HG03571 (cell line): ENCODE data around the gene LOXL4.

Experiments used
- ATAC-seq: cut with Tn5 transposase; IDR thresholded peaks from one replicate; pipeline ENCODE4 v1.9.1; 2021; ENCODE audit not compliant: unreplicated experiment

LOXL4 gene

GRCh38 chr10:98295401-98295811, 27.4 kb upstream of the LOXL4 start:
- no peak for ATAC-seq

DNA sequence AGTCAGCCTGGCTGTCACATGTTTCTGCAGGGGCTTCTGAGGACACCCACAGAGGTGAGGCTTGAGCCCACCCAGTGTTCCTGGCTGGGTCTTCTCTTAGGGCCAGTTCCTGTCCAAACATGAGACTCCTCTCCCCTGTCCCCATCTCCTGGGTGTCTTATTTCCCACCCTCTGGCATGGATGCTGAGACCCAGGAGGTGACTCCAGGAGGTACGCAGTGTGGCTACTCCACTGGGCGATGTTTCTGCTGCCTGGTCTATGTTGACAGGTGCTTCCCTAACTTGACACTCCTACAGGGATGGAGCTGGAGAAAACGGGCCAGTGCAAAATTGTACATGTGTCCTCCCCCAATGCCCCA, 26.3 kb upstream of the LOXL4 start:
- ATAC-seq: no peak

DNA sequence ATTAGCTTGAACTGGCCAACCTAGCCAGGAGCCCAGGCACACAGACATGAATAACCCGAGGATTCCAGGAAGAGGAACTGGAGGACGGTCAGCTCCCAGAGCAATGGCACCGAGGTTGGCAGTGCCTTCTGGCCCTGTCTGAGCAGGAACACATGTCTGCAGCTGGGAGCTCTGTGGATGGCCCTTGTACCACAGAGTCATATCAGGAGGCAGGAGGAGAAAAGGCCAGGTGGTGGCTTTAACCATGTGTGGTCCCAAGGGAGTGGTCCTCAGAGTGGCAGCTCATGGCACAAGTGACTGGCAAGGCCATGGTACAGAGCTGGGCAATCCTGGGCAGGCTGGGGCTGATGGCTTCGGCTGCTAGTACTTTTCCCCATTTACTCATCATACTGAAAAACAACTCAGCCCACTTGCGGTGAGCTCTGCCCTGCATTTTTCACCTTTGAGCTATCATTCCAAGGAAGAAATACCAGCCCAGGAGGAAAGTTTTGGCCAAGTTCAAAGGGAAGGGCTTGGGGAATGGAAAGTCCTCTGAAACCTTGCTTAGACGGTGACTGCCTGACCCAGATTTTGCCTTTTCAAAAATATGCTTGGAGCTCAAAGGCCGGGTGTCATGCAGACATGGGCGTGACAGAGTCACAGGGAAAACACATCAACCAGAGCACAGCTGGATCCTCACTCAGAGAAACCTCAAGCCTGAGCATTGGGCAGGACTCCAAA, 25.7 kb upstream of the LOXL4 start:
- ATAC-seq: no peak

DNA sequence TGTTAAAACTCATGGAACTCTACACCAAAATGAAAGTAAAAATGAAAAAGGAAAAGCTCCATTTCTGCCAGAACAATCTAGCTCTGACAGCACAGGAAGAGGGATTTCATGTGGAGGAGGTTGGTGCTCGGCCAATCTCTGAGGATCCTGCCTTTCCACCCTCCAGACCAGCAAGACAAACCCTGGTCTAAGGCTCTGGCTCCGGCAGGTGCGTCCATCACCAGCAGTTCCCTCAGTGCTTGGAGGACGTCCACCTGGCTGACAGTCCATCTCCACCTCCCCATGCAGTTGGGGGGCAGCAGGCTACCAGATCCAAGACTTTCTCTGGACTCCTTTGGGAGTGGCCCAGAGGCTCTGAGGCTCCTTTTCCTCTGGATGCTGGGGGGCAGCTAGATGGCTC, 25.0 kb upstream of the LOXL4 start:
- ATAC-seq: no peak

DNA sequence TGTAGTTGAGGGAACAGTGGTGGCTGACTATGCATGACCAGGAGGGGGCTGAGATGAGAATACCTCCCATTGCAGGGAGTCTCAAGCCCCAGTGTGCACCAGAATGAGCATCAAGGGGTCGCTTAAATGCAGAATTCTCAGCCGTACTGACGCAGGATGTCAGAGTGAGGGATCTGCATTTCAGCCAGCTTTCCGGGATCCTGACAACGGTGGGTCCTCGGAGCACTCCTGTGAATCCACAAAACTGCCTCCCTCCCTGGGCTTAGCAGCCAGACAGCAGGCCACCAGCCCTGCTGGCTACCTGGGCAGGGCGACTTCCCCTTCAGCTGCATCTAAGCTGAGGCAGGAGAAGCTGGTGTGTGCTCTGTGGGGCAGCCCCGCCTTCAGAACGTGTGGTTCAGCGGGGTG, 21.8 kb upstream of the LOXL4 start:
- no peak for ATAC-seq

GRCh38 chr10:98287321-98287720, 19.3 kb upstream of the LOXL4 start:
- no peak for ATAC-seq

GRCh38 chr10:98286419-98286818, 18.4 kb upstream of the LOXL4 start:
- ATAC-seq: no peak

DNA sequence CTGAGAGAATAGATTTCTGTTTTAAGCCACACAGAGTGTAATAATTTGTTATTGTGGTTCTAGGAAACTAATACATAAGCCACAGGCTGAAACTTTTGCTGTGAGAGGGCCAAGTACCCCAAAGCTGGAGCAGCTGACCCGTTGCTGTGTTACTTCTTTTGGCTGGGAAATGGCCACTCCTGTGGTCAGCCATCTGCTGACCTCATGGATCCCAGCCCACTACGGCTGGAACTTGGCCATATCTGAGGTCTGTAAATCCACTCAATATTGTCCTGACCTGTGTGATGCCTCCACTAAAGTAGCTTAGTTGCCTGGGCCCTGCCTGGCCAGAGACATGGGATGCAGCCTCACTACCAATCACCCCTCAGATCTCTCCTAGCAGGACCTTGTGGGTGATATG, 17.4 kb upstream of the LOXL4 start:
- ATAC-seq: no peak

- ATAC-seq: no peak
These were observed 8.3 kb upstream of the LOXL4 start for GRCh38 chr10:98276311-98276710.

DNA sequence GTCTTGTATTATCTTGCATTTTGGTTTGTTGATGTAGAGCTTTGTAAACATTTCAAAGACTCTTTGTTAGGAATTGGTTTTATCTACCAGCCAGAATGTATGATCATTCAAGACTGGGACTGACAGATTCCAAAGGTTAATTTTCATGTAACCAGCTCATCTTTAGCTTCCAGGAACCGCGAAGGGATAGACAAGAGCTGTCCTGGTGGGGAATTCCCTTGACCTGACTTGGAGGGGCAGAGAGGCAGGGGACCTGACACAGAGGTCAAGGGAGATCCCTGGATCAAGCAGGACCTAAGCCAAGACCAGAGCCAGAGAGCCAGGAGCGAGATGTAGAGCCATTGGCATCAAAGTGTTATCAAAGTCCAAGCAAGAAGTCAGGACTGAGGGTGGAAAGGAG, 6.6 kb upstream of the LOXL4 start:
- no peak for ATAC-seq

DNA sequence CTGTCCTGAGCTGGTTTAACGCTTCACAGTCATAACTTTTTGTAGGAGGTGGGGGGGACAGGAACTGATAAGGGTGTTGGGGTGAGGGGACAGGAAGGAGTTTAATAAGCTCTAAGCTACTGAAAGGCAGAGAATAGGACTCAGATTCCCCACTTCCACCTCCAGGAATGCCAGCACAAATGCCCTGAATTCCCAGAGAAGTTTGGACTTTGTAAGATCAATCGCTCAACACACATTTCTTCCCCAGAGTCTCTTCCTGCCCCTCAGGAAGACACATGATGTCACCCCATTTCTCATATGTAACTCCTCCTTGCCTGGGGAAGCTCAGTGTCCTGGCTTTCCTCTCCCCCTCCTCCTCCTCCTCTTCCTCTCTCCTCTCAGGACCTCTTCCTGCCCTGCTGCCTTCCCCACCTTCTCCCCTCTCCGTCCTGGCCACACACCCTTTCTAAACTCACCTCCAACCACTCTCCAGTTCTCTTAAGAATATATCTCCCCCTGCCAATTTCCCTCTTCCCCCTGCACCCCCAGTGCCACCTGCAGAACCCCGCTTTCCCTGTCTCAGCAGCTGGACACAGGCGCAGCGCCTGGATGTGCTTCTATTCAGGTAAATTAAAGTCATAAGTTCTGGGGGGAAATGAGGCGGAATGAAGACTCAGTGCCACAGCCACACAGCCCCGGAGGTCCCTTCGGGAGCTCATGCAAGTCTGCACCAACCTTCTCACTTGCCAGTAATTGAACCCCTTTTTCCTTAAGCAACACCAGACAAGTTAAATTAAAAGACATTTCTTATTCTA, 5.3 kb upstream of the LOXL4 start:
- no peak for ATAC-seq

GRCh38 chr10:98272656-98273055, 4.7 kb upstream of the LOXL4 start:
- no peak for ATAC-seq

GRCh38 chr10:98272245-98272644, 4.3 kb upstream of the LOXL4 start:
- ATAC-seq: no peak

DNA sequence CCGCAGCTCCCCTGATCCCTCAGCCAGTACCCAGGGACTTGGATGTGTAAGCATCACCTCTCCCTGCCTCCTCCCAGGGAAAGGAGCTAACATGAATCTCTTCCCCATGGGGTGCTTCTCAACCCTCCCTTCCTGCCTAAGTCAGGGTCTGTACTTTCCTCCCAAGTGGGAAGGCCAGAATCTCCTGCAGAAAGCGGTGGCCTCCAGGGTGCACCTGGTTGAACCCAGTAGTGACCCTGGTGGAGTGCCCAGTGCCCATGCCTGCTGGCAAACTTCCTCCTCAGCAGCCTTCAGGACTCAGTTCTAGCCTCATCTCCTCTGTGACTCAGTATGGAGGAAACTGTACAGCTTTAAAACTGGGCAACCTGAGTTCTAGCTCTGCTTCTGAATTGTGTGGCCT, 2.8 kb upstream of the LOXL4 start:
- no peak for ATAC-seq

DNA sequence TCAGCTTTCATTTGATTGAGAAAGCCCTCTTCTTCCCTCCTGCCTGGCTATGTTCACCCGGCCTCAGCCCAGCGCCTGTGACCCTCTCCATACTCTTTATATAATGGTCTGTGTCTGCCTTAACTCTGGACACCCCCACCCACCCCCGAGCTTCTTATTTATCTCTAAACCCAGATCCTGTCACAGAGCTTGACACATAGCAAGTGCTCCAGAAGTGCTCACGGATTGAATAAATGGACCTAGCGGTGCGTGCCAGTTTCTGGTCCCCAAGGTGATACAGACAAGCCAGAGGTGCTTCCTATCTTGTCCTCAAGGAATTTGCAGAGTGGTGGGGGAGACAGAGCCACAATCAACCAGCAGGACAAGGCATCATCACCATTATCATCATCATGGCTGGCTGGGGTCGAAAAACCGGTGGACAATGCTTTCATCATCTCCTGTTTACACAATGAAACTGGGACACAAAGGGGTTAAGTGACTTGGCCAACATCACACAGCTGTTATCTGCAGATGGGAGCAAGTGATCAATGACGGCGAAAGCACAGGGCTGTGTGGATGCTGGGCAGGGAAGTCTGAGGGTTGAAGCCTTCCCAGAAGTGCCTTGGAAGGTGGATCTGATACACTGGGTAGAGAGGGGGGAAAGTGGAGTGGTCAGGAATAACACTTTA, 2.2 kb upstream of the LOXL4 start:
- ATAC-seq: no peak

DNA sequence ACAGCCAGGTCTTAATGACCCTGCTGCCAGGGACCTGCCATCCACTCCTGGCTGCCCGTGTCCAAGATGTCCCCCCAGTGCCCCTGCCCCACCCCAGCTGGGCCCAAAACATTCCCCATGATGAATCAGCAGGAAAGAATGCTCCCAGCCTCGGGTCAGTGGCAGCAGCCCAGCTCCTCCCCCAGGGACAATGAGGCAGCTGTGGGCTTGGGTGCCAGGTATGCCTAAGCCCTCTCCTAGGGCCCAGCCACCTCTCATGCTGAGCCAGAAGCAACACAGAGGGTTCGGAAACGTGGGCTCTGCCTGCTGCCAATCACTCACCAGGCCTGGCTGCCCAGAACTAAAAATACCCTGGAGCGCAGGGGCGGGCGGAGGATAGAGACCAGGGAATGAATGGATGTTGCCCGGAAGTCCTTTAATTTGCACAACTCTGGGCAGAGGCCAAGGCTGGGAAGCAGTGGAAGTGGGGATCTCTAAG, 1.5 kb upstream of the LOXL4 start:
- no peak for ATAC-seq

GRCh38 chr10:98268694-98269431, 869 bp upstream of the LOXL4 start:
- ATAC-seq: no peak

DNA sequence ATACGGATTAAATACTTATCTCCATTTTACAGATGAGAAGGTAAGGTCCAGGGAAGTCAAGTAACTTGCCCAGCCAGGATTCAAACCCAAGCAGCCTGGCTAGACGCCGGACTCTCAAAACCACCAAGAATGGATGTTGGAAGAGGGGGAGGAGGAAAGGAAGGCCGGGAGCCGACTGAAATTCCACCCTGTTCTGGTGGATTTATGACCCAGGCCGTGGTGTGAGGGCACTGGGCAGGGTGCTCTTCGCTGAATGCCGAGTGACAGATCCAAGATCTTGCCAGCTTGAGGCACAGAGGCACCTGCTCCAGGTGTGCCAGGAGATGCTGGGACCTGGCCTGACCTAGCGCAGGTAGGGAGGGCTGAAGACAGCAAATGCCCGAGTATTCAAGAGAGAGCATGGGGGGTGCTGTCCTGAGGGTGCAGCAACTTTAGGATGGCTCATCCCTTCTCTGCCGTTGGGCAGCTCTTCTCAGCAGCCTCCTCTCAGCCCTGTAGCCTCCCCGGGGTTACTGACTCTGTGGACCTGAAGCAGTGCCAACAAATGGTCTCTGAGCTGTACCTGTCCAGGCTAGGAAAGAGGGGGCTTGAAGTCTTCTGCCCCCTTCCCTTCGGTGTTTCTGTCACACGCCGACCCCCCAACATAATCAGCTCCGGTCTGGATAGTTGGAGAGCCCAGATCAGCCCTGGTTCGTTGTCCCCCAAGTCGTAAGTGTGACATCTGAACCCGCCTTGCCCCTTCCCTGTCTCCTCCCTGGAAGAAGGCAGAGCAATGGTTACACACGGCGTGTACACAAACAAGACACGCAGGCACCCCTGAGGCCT, 713 bp downstream of the LOXL4 start:
- no peak for ATAC-seq

- ATAC-seq: no peak
These were observed 1.3 kb downstream of the LOXL4 start for GRCh38 chr10:98266647-98267046.
